ENCODE measurements around the gene SLC4A2.

The SLC4A2 gene

DNA sequence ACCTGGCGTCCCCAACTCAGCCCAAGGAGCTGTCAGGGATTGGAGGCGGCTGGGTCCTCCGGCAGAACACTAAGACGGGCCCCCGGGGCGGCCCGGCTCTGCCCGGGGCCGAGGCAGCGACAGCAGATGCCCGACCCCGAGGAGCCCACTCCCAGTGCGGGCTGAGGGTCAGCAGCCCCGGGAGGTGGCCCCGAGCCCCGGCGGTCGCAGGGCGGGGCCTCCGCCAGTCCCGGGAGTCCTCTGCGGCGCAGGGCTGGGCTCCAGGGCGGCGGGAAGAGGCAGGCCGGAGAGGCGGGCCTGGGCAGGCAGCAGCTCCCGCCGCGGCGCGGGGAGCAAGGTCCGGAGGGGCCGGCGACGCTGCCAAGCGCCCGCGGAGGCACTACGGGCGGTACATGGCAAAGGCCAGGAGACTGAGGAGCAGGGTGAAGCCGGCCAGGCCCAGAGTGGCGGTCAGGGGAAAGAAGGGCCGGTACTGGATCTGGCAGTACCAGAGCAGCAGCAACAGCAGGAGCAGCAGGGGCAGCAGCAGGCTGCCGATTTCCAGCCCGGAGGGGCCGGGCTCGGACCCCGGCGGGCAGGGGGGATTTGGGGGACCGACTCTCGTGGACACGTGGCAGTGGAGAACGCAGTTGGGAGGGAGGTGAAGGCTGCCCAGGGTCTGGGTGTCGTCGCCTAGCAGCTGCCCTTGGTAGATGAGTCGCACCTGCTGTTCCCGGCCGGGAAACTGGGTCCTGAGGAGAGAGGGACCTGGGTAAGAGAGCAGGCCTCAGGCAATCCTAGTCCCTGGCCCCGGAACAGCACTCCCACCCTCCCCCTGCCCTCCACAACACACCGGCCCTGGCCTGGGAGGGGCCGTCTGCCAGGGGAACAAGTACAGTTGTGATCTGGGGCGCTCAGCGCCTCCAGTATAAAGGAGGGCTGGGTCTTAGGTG is 22.0 kb downstream of the SLC4A2 start:
- DNase-seq: no peak

GRCh38 chr7:151082141-151083070 is 23.0 kb downstream of the SLC4A2 start:
- no peak for DNase-seq

- DNase-seq: peak; percentile 70
These were observed 23.9 kb downstream of the SLC4A2 start, which contains the start of gene TMUB1 for GRCh38 chr7:151083071-151083823. TSS of gene TMUB1 (minus strand) at chr7:151083493. CDS start at chr7:151082563, 930 bp downstream.

DNA sequence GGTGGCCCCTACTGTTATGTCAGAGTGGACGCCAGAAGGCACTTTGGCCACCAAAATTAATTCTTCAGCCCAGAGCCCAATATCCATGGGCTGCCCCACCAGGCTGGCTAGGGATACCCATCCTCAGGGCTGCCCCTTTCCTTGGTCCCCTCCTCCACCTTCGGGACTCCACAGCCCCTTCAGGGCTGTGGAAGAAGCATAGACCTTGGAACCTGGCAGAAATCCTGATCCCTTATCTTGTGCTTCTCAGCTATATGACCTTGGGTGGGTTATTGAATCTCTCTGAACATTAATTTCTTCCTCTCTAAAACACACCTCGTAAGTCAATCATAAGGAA is 24.4 kb downstream of the SLC4A2 start:
- no peak for DNase-seq

GRCh38 chr7:151085329-151085690 is 25.9 kb downstream of the SLC4A2 start:
- no peak for DNase-seq

DNA sequence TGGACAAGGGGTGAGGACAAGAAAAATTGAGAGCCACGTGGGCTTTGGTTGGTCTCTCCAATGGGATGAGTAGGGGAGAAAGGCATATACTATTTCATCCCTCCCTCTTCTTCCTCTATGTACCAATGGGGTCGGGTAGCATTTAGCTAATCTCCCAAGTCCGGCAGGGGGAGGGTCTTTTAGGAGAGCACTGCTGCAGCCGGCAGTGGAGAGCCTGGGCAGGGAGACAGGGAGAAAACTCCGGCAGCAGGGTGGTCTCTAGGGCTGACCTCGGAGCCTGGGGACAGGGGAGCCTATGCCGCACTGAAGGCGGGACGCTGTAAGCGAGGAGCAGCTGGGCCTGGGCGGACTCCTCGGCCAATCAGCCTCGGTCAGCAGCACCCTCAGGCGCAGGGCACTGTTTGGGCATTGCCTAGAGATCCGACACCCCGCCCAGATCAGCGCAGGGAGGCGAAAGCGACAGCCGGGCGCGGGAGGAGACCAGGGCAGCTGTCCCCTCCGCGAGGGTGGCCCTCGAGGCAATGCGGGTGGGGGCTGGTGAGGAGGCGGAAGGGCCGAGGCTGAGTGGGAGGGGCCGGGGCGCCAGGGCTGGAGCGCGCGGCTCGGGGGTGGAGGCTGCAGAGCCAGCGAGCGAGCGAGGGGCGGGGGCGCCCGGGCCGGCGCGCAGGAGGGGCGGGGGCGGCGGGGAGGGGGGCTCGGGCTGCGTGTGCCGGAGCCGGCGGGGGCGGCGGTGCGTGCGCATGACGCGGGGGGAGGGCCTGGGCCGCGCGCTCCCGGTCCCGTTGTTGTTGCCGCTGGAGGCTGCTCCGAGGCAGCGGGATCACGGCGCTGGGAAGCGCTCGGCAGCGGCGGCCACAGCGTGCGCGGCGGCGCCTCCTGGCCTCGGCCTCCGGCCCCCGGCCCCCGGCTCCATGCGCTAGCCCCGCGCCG is 26.6 kb downstream of the SLC4A2 start, which contains the start of gene AGAP3:
Gene AGAP3, plus strand, starts transcription at position 785 of the 930 bp plus-strand sequence. CDS start 267 bp downstream, outside the sequence.
- peak; percentile 44 for DNase-seq

GRCh38 chr7:151086802-151087244 is 27.4 kb downstream of the SLC4A2 start:
- DNase-seq: no peak

DNA sequence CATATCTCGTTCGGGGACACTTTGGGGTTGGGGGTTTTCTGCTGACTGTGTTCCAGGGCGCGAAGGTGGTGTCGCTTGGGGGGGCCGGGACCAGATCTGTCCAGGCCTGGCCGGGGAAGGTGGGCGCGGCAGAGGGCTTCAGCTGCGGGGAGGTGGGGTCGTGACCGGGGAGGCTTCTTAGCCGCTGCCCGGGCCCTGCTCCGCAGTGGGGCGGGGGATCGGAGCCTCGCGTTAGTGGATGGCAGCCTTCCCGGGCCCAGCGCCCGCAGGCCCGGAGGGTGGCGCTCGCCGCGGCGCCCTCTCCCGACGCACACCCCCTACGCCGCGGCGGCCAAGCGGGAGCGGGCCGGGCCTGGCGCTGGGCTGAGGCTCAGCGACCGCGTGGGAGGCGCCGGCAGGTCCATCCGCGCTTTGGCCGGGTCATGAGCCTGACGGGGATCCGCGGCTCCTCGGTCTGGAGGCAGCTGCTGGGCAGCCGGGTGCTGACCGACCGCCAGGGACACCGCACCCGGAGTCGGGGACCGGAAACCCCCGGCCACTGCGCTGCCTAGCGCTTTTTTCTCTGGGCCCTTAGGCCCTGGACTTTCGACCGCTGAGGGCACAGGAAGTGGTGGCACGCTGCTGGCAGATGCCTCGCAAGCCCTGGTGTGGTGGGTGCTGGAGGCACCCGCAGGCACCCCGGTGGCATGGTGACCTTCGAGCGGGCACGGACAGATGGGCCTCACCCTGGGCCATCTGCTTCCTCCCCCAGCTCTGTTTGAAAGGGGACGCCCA is 28.0 kb downstream of the SLC4A2 start:
- DNase-seq: peak; percentile 39

- DNase-seq: no peak
These were observed 28.8 kb downstream of the SLC4A2 start for GRCh38 chr7:151088019-151088855.

DNA sequence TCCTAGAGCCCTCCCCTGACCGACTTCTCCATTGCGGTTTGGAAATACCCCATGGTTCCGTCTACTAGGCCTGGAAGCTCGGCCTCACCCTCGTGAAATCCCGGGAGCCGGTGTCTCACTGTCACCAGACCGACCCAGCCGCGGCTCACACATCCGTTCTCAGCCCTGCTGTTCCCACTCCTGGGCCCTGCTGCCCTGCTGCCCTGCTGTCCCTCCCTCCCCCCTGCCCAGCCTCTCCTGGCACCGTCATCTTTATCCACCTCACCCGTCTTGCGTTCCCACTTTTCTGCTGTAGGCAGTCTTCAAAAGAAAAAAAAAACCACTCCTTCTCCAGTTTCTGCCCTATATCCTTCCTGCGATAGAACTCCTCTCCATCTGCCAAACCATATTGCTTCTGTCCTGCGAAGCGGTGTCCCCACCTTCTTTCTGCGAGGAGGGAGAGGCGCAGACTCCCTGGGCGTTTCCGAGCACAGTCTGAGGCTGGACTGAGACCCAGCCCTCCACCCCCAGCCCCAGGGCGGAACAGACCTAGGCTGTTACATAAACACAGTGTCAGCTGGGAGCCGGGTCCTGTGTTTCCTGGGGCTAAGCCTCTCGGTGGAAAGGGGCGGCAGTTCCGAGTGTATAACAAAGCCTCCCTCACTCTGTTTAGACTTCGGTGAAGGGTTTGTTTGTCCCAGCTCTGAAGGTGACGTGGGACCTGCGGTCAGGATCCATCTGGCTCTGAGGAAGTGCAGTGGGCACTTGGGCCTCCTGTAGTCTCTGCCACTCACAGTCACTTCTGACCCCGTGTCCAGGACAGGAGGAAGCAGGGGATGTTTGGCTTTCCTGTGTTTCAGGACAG is 29.7 kb downstream of the SLC4A2 start:
- DNase-seq: peak; percentile 81

DNA sequence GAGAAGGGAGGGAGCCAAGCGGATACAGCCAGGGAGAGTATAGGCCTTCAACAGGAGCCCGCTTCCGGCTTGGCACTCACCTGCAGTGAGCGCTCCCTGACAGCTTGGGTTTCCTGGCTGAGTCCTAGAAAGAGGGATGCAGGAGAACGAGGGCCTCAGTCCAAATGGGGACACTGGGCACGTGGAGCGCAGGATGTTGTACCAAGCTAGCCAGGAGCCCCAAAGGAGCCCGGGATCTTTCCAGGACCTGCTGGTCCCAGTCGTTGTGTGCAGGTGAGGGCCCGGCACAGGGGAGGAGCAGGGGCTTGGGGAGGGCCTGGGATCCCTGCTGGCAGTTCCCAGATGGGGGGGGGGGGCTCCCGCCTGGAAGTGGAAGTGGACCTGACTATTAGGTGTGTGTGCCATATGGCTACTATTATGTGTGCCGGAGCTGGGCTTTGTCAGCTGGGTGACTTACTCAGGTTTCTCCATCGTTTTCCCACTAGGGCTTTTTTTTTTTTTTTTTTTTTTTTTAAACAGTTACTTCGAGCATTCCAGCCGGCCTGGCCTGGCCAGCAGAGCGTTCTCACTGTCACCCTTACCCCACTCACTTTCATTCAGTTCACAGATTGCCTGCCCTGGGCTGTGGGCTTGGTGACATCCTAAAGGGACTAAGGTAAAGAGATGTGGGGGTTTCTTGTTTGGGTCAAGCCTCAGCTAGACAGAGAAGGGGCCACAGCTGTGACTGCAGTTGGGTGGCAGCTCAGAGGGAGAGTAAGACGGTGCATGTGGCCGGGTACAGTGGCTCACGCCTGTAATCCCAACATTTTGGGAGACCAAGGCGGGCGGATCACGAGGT is 30.7 kb downstream of the SLC4A2 start:
- DNase-seq: peak; percentile 70

- no peak for DNase-seq
These were observed 31.6 kb downstream of the SLC4A2 start for GRCh38 chr7:151091003-151091402.

GRCh38 chr7:151091431-151091830 is 32.0 kb downstream of the SLC4A2 start:
- no peak for DNase-seq

DNA sequence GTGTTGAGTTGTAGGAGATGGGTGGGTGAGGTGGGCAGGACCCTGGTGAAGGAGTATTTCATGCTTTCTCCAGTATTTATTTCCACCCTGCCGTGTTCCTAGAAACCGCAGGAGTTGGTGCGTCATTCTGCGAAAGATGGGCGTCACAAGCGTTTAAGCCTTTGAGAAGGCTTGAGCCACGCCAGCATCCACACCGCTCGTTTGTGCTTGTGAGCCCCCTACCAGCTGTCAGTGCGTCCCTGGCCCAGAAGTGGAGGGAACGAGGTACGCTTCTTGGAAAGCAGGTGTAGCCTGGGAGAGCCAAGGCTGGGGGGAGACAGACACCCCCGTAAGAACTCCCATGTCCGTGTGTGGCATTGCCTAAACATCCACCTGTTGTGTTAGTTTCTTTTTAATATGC is 32.6 kb downstream of the SLC4A2 start:
- no peak for DNase-seq

DNA sequence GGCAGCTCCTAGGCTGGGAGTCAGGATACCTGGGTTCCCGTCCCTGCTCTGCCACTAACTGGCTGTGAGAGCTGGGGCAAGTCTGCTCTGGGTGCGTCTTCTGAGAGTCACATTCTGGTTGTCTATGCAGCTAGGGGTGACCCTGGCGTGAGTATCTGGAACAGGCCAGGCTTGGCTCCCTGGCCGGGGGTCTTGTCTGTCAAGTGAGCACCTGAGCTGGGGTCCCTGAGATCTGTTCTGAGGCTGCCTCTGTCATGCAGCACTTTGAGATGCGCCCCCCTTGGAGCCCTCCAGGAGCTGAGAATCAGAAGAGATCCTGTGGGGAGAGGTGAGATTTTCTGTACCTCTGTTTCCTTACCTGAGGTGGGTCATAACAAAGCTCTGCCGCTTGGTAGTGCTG is 34.4 kb downstream of the SLC4A2 start:
- no peak for DNase-seq

DNA sequence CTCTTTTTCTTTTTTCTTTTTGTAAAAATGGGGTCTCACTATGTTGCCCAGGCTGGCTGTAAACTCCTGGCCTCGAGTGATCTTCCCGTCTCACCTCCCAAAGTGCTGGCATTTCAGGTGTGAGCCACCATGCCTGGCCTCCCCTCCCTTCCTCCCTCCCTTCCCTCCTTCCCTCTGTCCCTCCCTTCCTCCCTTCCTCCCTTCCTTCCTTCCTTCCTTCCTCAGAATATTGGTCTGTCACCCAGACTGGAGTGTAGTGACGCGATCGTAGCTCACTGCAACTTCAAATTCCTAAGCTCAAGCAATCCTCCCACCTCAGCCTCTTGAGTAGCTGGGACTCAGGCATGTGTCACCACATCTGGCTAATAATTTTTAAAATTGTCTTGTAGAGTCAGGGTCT is 35.3 kb downstream of the SLC4A2 start:
- no peak for DNase-seq

DNA sequence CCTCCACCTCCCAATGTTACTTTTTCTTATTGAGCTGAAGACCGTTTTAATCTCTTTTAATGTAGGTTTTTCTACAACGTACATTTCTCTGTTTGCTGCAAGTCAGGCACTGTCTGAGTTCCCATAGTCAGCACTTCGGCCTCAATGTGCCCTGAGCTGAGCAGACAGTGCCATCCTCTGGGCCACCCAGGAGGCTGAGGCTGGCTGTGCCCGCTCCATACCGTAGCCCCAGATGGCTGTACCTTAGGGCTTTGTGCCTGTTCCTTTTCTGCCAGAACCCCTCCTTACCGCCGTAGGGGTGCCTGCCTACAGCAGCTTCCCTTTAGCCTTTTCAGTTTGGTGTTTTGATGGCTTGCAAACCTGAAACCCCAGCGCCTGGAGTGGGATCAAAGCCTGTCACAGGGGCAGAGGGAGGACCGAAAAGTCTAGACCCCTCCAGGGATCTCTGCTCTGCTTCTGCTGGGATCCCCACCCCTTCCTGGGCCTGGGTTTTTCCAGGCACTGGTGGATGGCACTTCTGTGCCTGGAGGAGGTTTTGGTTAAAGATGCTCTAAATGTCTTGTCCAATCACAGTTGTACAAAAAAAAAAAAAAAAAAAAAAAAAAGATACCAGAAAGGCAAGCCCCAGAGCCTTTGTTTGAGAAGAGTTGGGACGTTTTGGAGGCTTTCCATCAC is 35.9 kb downstream of the SLC4A2 start:
- no peak for DNase-seq
